ENCODE measurements around the gene SMIM35. TPM values are rescaled to one million over a fixed set of nuclear protein-coding genes. Genes with fewer than 3 reads are reported as not detected.

The SMIM35 gene
- total and polyA plus RNA-seq, 2 donors (not counting 3 experiments of a cell fraction or from before 2014, with no cell fraction given) = not detected

- Histone ChIP-seq H3K4me1 (ENCODE audit: control insufficient read depth, extremely low read depth, insufficient read depth, low read length) (no peaks in the 10 kb centered on the region), H3K79me2 (ENCODE audit: control insufficient read depth, insufficient read depth, low read length) (no peaks in the 10 kb centered on the region), H3K9ac (replicated peaks; ENCODE audit: extremely low read depth, insufficient read depth, low read length) (no peak overlapping the region), H3K9me3 (replicated peaks; ENCODE audit: control insufficient read depth, insufficient read depth, low read length) (no peaks in the 10 kb centered on the region), H3K9me1 (replicated peaks; ENCODE audit: control insufficient read depth, extremely low read depth, insufficient read depth, low read length) (no peaks in the 10 kb centered on the region), H4K20me1 (replicated peaks; ENCODE audit: control insufficient read depth, extremely low read depth, insufficient read depth, low read length) (no peaks in the 10 kb centered on the region), H3K4me3 (replicated peaks in 1 of 3; ENCODE audit: insufficient read depth in 1 of 3, low read depth in 1 of 3, low read length in 3 of 3) (no peak overlapping the region), H3K36me3 (ENCODE audit: control insufficient read depth in 2 of 2, extremely low read depth in 1 of 2, insufficient read depth in 2 of 2, low read length in 2 of 2) (no peaks in the 10 kb centered on the region), H3K27ac (ENCODE audit: insufficient read depth, low read depth, low read length) (no peak overlapping the region), H3K27me3 (ENCODE audit: control insufficient read depth in 2 of 2, insufficient read depth in 2 of 2, low read length in 2 of 2) (no peaks in the 10 kb centered on the region), H3K4me2 (ENCODE audit: insufficient read depth, low read length) (no peak overlapping the region), H2AFZ (ENCODE audit: low read depth, low read length) (no peak overlapping the region)
- intact Hi-C loops (cut with micrococcal nuclease) = no loop called here
- BruUV-seq (replicated peaks) = no TSS peak
- DNase-seq (ENCODE audit: low read depth, low spot score) (no peak), FAIRE-seq (no peak)
- TF ChIP-seq CTCF (IDR thresholded peaks at IDR 0.05; ENCODE audit: extremely low read depth in 1 of 2, insufficient read depth in 1 of 2, low read depth in 1 of 2, low read length in 2 of 2) = no peak
- TF ChIP-seq JUN (IDR thresholded peaks at IDR 0.05; ENCODE audit: borderline replicate concordance, insufficient read depth, insufficient read length, low read depth) = no peak
- TF ChIP-seq GATA2 (IDR thresholded peaks at IDR 0.05; ENCODE audit: insufficient read depth, insufficient read length, low read depth, low read length) = no peak
- TF ChIP-seq EZH2 (IDR thresholded peaks at IDR 0.05; ENCODE audit: borderline replicate concordance, low read depth, low read length, severe bottlenecking) = no peak
- no peak for TF ChIP-seq POLR2AphosphoS5 (IDR thresholded peaks at IDR 0.05; ENCODE audit: insufficient read depth, low read depth, low read length)
- no peak for TF ChIP-seq POLR2A (IDR thresholded peaks at IDR 0.05; ENCODE audit: low read depth, low read length)
- TF ChIP-seq MAX (IDR thresholded peaks at IDR 0.05; ENCODE audit: insufficient read depth, insufficient read length) = no peak
- no peak for TF ChIP-seq FOS (IDR thresholded peaks at IDR 0.05; ENCODE audit: borderline replicate concordance, insufficient read depth, low read length)
- TF ChIP-seq MYC (IDR thresholded peaks at IDR 0.05; ENCODE audit: low read depth, low read length) = no peak
- dilution Hi-C loops (cut with MboI; ENCODE audit: extremely low pct_ligation_motif_present, low sequenced_read_pairs) = no loop called here
- ChIA-PET CTCF (no interaction called here), POLR2A (no interaction called here)
Measured at GRCh38 chr11:118010738-118011461, 75.9 kb downstream of the SMIM35 start.

Data from endothelial cell of umbilical vein (primary cell).